ENCODE data around the gene SPI1. TPM values are rescaled to one million over a fixed set of nuclear protein-coding genes. Genes with fewer than 3 reads are reported as not detected.

The SPI1 gene
- total and polyA plus RNA-seq, 7 donors, result 1.6 to 8.3 (median 3.6) TPM

- DNase-seq, result no peak
- H3K9me3 ChIP-seq, result no peaks in the 10 kb centered on the region
- no peaks in the 10 kb centered on the region for H3K36me3 ChIP-seq (ENCODE audit: insufficient read depth in 1 of 2, low read depth in 1 of 2)
- TF ChIP-seq, protein P1, sequence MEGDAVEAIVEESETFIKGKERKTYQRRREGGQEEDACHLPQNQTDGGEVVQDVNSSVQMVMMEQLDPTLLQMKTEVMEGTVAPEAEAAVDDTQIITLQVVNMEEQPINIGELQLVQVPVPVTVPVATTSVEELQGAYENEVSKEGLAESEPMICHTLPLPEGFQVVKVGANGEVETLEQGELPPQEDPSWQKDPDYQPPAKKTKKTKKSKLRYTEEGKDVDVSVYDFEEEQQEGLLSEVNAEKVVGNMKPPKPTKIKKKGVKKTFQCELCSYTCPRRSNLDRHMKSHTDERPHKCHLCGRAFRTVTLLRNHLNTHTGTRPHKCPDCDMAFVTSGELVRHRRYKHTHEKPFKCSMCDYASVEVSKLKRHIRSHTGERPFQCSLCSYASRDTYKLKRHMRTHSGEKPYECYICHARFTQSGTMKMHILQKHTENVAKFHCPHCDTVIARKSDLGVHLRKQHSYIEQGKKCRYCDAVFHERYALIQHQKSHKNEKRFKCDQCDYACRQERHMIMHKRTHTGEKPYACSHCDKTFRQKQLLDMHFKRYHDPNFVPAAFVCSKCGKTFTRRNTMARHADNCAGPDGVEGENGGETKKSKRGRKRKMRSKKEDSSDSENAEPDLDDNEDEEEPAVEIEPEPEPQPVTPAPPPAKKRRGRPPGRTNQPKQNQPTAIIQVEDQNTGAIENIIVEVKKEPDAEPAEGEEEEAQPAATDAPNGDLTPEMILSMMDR (IDR thresholded peaks at IDR 0.05), result no peak
- 77 to 89% (median 82%) methylated on average over 7 of the region's 7 CpGs for WGBS, 3 donors
- no peak overlapping the region for H3K4me3 ChIP-seq
- H3K4me1 ChIP-seq, result peaks cover 5% of the 10 kb centered on the region
- intact Hi-C loops (cut with DNase I), result loop anchor here (5.0 to 10.0 kb wide), 4 partner anchors 102 to 474 kb away; partner anchors contain the start of gene NR1H3 (in 1 of the 2)
- no peaks in the 10 kb centered on the region for H3K27me3 ChIP-seq (ENCODE audit: insufficient read depth in 3 of 3, low read length in 2 of 3)
- H3K27ac ChIP-seq, result no peak overlapping the region
- ATAC-seq, result no peak
Measured at GRCh38 chr11:47359162-47359561, 19.2 kb downstream of the SPI1 start.

DNA sequence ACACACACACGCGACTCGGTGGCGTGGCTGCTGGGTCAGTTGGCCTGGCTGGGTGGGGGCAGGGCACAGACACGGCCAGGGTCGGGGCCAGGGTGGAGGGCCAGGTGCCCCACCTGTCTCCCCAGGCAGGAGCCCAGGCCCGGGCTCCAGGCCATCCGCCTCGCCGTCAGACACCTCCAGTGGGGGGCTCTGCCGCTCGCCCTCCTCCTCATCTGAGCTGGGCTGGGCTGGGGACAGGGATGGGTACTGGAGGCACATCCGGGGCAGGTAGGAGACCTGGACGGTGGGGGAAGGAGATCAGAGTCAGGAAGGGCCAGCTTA lies 19.7 kb downstream of the SPI1 start:
- Histone ChIP-seq H3K4me3 (no peak overlapping the region), H3K36me3 (ENCODE audit: insufficient read depth in 1 of 2, low read depth in 1 of 2) (no peaks in the 10 kb centered on the region), H3K27ac (no peak overlapping the region), H3K9me3 (no peaks in the 10 kb centered on the region), H3K27me3 (ENCODE audit: insufficient read depth in 3 of 3, low read length in 2 of 3) (no peaks in the 10 kb centered on the region), H3K4me1 (peaks cover 5% of the 10 kb centered on the region)
- TF ChIP-seq, protein P1 (IDR thresholded peaks at IDR 0.05), result no peak
- DNase-seq, result no peak
- 77 to 83% (median 80%) methylated on average over 14 of the region's 14 CpGs for WGBS, 3 donors
- ATAC-seq, result no peak
- intact Hi-C loops (cut with DNase I), result loop anchor here (5.0 to 10.0 kb wide), 4 partner anchors 101 to 474 kb away; partner anchors contain the start of gene NR1H3 (in 1 of the 2)

DNA sequence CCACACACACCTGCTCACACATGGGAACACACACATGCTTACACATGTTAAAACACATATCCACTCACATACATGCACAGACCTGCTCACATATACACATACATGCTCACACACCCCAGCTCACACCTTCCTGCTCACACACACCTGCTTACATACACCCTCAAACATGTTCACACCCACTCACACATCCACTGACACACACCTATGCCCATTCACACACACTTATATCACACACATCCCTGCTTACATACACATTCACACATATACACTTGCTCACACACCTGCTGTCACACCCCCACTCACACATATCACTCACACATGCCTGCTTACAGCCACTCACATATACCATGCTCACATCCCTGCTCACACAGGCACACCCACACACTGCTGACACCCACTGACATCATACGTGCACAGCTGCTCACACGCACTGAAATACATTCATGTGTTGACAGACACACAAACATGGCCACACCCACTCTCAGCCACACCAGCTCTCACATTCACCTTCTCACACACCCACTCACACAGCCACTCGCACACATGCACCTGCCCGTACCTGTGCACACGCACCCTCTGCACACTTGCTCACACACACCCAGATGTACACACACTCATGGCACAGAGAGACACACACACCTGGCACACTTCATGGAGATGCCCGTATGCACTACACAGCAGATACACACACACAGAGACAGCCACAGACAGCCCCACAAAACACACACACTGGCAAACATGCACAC lies 20.2 kb downstream of the SPI1 start:
- ATAC-seq (no peak), DNase-seq (no peak)
- no peaks in the 10 kb centered on the region for H3K36me3 ChIP-seq (ENCODE audit: insufficient read depth in 1 of 2, low read depth in 1 of 2)
- peaks cover 5% of the 10 kb centered on the region for H3K4me1 ChIP-seq
- intact Hi-C loops (cut with DNase I), result loop anchor here (5.0 to 10.0 kb wide), 4 partner anchors 101 to 473 kb away; partner anchors contain the start of gene NR1H3 (in 1 of the 2)
- no peaks in the 10 kb centered on the region for H3K27me3 ChIP-seq (ENCODE audit: insufficient read depth in 3 of 3, low read length in 2 of 3)
- no peak overlapping the region for H3K27ac ChIP-seq
- H3K4me3 ChIP-seq, result no peak overlapping the region
- 88 to 91% (median 88%) methylated on average over 6 of the region's 6 CpGs for WGBS, 3 donors
- no peaks in the 10 kb centered on the region for H3K9me3 ChIP-seq
- TF ChIP-seq, protein P1 (IDR thresholded peaks at IDR 0.05), result no peak

- H3K36me3 ChIP-seq (ENCODE audit: insufficient read depth in 1 of 2, low read depth in 1 of 2), result no peaks in the 10 kb centered on the region
- no peak overlapping the region for H3K4me3 ChIP-seq
- no peak for DNase-seq
- WGBS, 3 donors, result 96 to 98% (median 97%) methylated on average over 1 of the region's 1 CpG
- H3K4me1 ChIP-seq, result peaks cover 5% of the 10 kb centered on the region
- H3K27ac ChIP-seq, result no peak overlapping the region
- H3K27me3 ChIP-seq (ENCODE audit: insufficient read depth in 3 of 3, low read length in 2 of 3), result no peaks in the 10 kb centered on the region
- H3K9me3 ChIP-seq, result no peaks in the 10 kb centered on the region
- TF ChIP-seq, protein P1 (IDR thresholded peaks at IDR 0.05), result no peak
- no peak for ATAC-seq
- intact Hi-C loops (cut with DNase I), result loop anchor here (5.0 to 10.0 kb wide), 4 partner anchors 100 to 472 kb away; partner anchors contain the start of gene NR1H3 (in 1 of the 2)
Measured at GRCh38 chr11:47356998-47357329, 21.4 kb downstream of the SPI1 start.
